ENCODE data around the gene ZNF205.
"Not testable (repeated sequence)": the region's sequence is repeated elsewhere in the genome, so short reads cannot be mapped to it uniquely, and the experiment has no call there.

Gene ZNF205

DNA sequence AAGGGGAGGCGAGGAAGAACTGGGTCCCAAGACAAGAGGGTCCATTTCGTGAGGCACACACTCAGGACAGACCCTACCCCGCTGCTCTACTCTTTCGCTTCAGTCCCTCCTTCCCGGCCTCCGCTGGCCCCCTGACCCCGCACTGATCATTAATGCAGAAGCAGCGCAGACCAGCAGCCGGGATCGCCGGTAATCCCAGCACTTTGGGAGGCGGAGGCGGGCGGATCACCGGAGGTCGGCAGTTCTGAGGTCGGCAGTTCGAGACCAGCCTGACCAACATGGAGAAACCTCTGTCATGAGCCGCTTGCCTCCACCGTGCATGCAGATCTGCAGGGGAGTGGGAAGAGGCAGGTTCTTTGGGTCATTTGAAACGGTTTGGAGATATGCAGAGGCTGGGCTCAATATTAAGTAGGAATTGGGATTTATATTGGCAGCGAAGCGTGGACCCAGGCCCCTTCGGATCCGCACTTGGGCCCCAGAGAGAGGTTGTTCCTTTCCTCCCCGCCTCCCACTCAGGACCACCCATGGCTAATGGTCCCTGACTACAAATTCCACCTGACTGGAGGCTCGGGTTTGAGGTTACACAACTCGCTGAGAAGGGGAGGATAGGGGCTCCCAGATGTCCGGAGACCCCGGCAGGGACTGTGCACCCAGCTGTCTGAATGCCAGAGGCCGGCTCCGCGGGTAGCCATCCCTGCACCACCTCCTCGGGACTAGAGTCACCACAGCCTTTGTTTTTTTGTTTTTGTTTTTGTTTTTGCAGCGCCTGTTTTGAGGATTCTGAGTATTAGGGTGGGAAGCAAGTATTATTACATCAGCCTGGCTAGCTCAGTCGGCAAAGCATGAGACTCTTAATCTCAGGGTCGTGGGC lies 52.0 kb downstream of the ZNF205 start:
- peaks cover 43% of the 10 kb centered on the region for H3K27me3 Mint-ChIP-seq (ENCODE audit: low read depth, poor library complexity)
- TF ChIP-seq, protein P1, sequence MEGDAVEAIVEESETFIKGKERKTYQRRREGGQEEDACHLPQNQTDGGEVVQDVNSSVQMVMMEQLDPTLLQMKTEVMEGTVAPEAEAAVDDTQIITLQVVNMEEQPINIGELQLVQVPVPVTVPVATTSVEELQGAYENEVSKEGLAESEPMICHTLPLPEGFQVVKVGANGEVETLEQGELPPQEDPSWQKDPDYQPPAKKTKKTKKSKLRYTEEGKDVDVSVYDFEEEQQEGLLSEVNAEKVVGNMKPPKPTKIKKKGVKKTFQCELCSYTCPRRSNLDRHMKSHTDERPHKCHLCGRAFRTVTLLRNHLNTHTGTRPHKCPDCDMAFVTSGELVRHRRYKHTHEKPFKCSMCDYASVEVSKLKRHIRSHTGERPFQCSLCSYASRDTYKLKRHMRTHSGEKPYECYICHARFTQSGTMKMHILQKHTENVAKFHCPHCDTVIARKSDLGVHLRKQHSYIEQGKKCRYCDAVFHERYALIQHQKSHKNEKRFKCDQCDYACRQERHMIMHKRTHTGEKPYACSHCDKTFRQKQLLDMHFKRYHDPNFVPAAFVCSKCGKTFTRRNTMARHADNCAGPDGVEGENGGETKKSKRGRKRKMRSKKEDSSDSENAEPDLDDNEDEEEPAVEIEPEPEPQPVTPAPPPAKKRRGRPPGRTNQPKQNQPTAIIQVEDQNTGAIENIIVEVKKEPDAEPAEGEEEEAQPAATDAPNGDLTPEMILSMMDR (IDR thresholded peaks at IDR 0.05): no peak
- no peak overlapping the region for H3K27ac Mint-ChIP-seq
- no peak for DNase-seq
- H3K4me3 Mint-ChIP-seq: no peak overlapping the region
- no peaks in the 10 kb centered on the region for H3K36me3 Mint-ChIP-seq (ENCODE audit: low read depth)
- H3K4me1 Mint-ChIP-seq: peaks cover 19% of the 10 kb centered on the region
- no peaks in the 10 kb centered on the region for H3K9me3 Mint-ChIP-seq

DNA sequence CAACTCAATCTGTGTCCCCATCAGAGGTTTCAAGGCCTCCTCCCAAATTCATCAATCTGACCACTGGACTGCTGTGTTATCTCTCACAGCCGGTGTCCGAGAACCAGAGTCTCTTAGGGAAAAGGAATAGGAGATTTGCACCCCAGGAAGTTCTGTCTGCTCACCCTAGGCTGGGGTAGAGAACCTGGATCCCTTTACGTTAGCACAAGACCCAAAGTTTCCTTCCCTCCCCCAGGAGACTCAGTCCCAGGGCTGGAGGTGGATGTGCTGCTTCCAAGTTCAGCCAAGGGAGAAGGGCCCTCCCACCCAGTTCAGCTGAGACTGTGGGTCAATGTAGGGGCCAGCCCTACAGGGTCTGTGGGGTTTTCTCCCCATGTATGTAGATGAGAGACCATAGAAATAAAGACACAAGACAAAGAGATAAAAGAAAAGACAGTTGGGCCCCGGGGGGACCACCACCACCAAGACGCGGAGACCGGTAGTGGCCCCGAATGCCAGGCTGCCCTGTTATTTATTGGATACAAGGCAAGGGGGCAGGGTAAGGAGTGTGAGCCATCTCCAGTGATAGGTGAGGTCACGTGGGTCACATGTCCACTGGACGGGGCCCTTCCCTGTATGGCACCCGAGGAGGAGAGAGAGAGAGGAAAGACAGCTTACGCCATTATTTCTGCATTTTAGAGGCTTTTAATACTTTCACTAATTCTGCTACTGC lies 52.9 kb downstream of the ZNF205 start:
- no peak overlapping the region for H3K27ac Mint-ChIP-seq
- no peaks in the 10 kb centered on the region for H3K9me3 Mint-ChIP-seq
- H3K4me3 Mint-ChIP-seq: no peak overlapping the region
- H3K36me3 Mint-ChIP-seq (ENCODE audit: low read depth): no peaks in the 10 kb centered on the region
- DNase-seq: no peak
- H3K4me1 Mint-ChIP-seq: peaks cover 19% of the 10 kb centered on the region
- TF ChIP-seq, protein P1 (IDR thresholded peaks at IDR 0.05): no peak
- H3K27me3 Mint-ChIP-seq (ENCODE audit: low read depth, poor library complexity): peaks cover 46% of the 10 kb centered on the region

DNA sequence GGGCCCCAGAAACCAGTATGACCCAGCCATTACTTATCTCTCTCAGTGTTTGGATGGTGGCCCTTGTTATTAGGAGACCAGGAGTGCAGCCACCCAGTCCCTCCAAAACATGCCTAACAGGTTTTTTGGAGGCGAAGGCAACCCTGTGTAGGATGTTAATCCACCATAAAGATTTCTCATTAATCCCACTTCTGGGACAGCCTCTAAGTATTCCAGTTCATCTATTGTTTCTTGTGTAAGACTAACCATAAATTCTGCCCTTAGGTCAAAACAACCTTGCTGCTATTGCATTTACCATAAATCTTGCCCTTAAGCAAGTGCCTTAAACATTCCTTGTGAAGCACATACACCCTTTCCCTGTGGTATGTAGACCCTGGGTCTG lies 54.1 kb downstream of the ZNF205 start:
- no peak overlapping the region for H3K4me3 Mint-ChIP-seq
- no peak overlapping the region for H3K27ac Mint-ChIP-seq

DNA sequence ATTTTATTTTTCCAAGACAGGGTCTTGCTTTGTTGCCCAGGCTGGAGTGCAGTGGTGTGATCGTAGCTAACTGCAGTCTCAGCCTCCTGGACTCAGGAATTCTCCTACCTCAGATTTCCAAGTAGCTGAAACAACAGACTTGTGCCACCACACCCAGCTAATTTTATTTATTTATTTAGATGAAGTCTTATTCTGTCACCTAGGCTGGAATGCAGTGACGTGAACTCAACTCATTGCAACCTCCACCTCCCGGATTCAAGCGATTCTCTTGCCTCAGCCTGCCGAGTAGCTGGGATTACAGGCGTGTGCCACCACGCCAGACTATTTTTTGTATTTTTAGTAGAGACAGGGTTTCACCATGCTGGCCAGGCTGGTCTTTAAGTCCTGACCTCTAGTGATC lies 56.3 kb downstream of the ZNF205 start:
- DNase-seq; H3K4me3 Mint-ChIP-seq; H3K9me3 Mint-ChIP-seq; H3K27ac Mint-ChIP-seq; H3K36me3 Mint-ChIP-seq (ENCODE audit: low read depth): not testable (repeated sequence)
- Mint-ChIP-seq H3K27me3 (ENCODE audit: low read depth, poor library complexity) (peaks cover 74% of the 10 kb centered on the region), H3K4me1 (peaks cover 30% of the 10 kb centered on the region)

More for the DNA sequence above, 54.1 kb downstream of the ZNF205 start:
- TF ChIP-seq, protein P1 (IDR thresholded peaks at IDR 0.05): no peak
- no peak for DNase-seq
- Mint-ChIP-seq H3K36me3 (ENCODE audit: low read depth) (no peaks in the 10 kb centered on the region), H3K9me3 (no peaks in the 10 kb centered on the region), H3K27me3 (ENCODE audit: low read depth, poor library complexity) (peaks cover 53% of the 10 kb centered on the region), H3K4me1 (peaks cover 26% of the 10 kb centered on the region)
